Measurements from ENCODE around the gene DDX1. TPM values are rescaled to one million over a fixed set of nuclear protein-coding genes. Genes with fewer than 3 reads are reported as not detected.

Gene DDX1
- total RNA-seq, 2 donors from 2014 or later: 27.6 to 35.0 TPM

- DNase-seq (no peak), ATAC-seq (no peak)
- H3K4me1 Mint-ChIP-seq: peaks cover 3% of the 10 kb centered on the region
- H3K36me3 Mint-ChIP-seq (ENCODE audit: low read depth): no peaks in the 10 kb centered on the region
- H3K27ac Mint-ChIP-seq: no peak overlapping the region
- no peak overlapping the region for H3K4me3 Mint-ChIP-seq
- peaks cover 45% of the 10 kb centered on the region for H3K27me3 Mint-ChIP-seq
- H3K9me3 ChIP-seq (ENCODE audit: control insufficient read depth, low read length, poor library complexity, severe bottlenecking): no peaks in the 10 kb centered on the region
Measured at GRCh38 chr2:15667809-15668556, 76.3 kb downstream of the DDX1 start.

GRCh38 chr2:15668611-15669305 lies 77.1 kb downstream of the DDX1 start:
- peaks cover 53% of the 10 kb centered on the region for H3K27me3 Mint-ChIP-seq
- H3K36me3 Mint-ChIP-seq (ENCODE audit: low read depth): no peaks in the 10 kb centered on the region
- H3K27ac Mint-ChIP-seq: no peak overlapping the region
- no peaks in the 10 kb centered on the region for H3K9me3 ChIP-seq (ENCODE audit: control insufficient read depth, low read length, poor library complexity, severe bottlenecking)
- H3K4me3 Mint-ChIP-seq: no peak overlapping the region
- ATAC-seq (no peak), DNase-seq (no peak)
- peaks cover 3% of the 10 kb centered on the region for H3K4me1 Mint-ChIP-seq

- no peak overlapping the region for H3K27ac Mint-ChIP-seq
- DNase-seq: no peak
- peaks cover 55% of the 10 kb centered on the region for H3K27me3 Mint-ChIP-seq
- peaks cover 3% of the 10 kb centered on the region for H3K4me1 Mint-ChIP-seq
- no peak for ATAC-seq
- no peaks in the 10 kb centered on the region for H3K36me3 Mint-ChIP-seq (ENCODE audit: low read depth)
- no peak overlapping the region for H3K4me3 Mint-ChIP-seq
- no peaks in the 10 kb centered on the region for H3K9me3 ChIP-seq (ENCODE audit: control insufficient read depth, low read length, poor library complexity, severe bottlenecking)
Measured at GRCh38 chr2:15669375-15669910, 77.8 kb downstream of the DDX1 start.

- Mint-ChIP-seq H3K27ac (no peak overlapping the region), H3K4me3 (no peak overlapping the region), H3K36me3 (ENCODE audit: low read depth) (peaks cover 2% of the 10 kb centered on the region), H3K27me3 (peaks cover 63% of the 10 kb centered on the region), H3K4me1 (peaks cover 3% of the 10 kb centered on the region)
- DNase-seq (no peak), ATAC-seq (no peak)
- H3K9me3 ChIP-seq (ENCODE audit: control insufficient read depth, low read length, poor library complexity, severe bottlenecking): no peaks in the 10 kb centered on the region
Measured at GRCh38 chr2:15670469-15670868, 78.8 kb downstream of the DDX1 start.

DNA sequence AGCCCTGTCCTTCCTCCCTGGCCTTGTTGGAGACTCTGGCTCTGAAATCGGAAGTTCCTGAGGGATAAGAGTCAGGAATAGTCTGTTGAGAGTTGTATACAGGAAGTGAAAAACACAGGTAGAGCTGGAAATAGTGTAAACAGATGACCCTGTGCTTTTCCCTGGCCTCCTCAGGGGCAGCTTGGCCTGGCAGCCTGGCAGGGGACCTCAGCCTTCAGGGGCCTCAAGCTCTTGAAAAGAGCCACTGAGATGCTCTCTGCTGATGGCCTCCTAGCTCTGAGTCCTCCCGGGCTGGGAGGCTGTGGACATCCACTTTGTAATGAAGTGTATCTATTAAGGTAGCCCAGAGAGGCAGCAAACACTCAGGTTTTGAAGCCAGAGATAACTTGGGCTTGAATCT lies 79.3 kb downstream of the DDX1 start:
- peaks cover 2% of the 10 kb centered on the region for H3K36me3 Mint-ChIP-seq (ENCODE audit: low read depth)

GRCh38 chr2:15671409-15671808 lies 79.7 kb downstream of the DDX1 start:
- H3K9me3 ChIP-seq (ENCODE audit: control insufficient read depth, low read length, poor library complexity, severe bottlenecking): no peaks in the 10 kb centered on the region
- peaks cover 63% of the 10 kb centered on the region for H3K27me3 Mint-ChIP-seq
- peaks cover 2% of the 10 kb centered on the region for H3K36me3 Mint-ChIP-seq (ENCODE audit: low read depth)
- no peak for ATAC-seq
- no peak for DNase-seq
- H3K4me3 Mint-ChIP-seq: no peak overlapping the region
- H3K4me1 Mint-ChIP-seq: peaks cover 3% of the 10 kb centered on the region
- H3K27ac Mint-ChIP-seq: no peak overlapping the region

More for the DNA sequence above, 79.3 kb downstream of the DDX1 start:
- no peak for DNase-seq
- H3K4me1 Mint-ChIP-seq: peaks cover 3% of the 10 kb centered on the region
- no peak overlapping the region for H3K4me3 Mint-ChIP-seq
- H3K9me3 ChIP-seq (ENCODE audit: control insufficient read depth, low read length, poor library complexity, severe bottlenecking): no peaks in the 10 kb centered on the region
- ATAC-seq: no peak
- H3K27ac Mint-ChIP-seq: no peak overlapping the region
- peaks cover 67% of the 10 kb centered on the region for H3K27me3 Mint-ChIP-seq

- peaks cover 56% of the 10 kb centered on the region for H3K27me3 Mint-ChIP-seq
Measured at GRCh38 chr2:15671842-15672815, 80.5 kb downstream of the DDX1 start.

DNA sequence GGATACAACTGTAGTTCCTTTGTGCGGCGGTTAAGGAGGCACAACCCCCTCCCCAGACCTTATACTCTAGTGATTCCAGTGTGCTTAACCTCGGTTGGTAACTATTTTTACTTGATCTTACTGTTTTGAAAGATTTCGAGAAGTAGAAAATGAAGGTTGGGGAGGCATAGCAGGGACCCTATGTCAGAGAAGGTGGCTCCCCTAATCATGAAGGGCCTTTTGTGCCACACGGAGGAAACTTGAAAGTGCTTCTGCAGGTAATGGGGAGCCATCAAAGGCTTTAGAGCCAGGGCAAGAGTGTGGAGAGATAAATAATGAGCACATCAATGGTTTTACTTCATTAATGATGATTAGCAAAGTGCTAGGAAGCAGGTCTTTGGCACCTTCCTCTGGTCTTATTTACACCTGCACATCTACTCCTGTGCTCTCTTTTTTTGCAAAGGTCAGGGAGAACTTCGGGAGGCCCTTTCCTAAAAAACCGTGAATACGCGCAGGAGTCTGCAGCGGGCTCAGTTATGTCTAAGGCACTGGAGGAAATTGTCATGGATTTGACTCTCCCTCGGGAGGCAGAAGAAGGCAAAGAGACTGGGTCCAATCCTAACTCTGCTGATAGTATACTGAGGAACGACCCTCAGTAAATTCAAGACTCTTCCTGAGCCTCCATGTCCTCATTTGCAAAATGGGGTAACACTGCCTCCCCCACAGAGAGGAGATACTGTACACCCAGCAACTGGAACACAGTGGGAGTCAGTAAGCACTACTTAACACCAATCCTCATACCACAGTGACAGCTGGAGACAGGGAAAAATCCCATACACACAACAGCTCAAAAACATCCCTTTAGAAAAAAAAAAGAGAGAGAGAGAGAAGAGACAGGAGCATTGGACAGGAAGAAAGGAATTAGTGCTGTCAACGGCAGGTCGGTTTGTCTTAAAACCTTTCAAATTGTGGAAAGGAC lies 81.6 kb downstream of the DDX1 start:
- H3K9me3 ChIP-seq (ENCODE audit: control insufficient read depth, low read length, poor library complexity, severe bottlenecking): no peaks in the 10 kb centered on the region
- H3K27ac Mint-ChIP-seq: no peak overlapping the region
- DNase-seq: no peak
- no peak for ATAC-seq
- H3K36me3 Mint-ChIP-seq (ENCODE audit: low read depth): peaks cover 2% of the 10 kb centered on the region
- H3K4me3 Mint-ChIP-seq: no peak overlapping the region
- H3K27me3 Mint-ChIP-seq: peaks cover 45% of the 10 kb centered on the region
- peaks cover under 1% of the 10 kb centered on the region for H3K4me1 Mint-ChIP-seq

More at GRCh38 chr2:15671842-15672815, 80.5 kb downstream of the DDX1 start:
- DNase-seq (no peak), ATAC-seq (no peak)
- H3K36me3 Mint-ChIP-seq (ENCODE audit: low read depth): peaks cover 2% of the 10 kb centered on the region
- H3K4me1 Mint-ChIP-seq: peaks cover 3% of the 10 kb centered on the region
- no peak overlapping the region for H3K27ac Mint-ChIP-seq
- no peaks in the 10 kb centered on the region for H3K9me3 ChIP-seq (ENCODE audit: control insufficient read depth, low read length, poor library complexity, severe bottlenecking)
- H3K4me3 Mint-ChIP-seq: no peak overlapping the region

DNA sequence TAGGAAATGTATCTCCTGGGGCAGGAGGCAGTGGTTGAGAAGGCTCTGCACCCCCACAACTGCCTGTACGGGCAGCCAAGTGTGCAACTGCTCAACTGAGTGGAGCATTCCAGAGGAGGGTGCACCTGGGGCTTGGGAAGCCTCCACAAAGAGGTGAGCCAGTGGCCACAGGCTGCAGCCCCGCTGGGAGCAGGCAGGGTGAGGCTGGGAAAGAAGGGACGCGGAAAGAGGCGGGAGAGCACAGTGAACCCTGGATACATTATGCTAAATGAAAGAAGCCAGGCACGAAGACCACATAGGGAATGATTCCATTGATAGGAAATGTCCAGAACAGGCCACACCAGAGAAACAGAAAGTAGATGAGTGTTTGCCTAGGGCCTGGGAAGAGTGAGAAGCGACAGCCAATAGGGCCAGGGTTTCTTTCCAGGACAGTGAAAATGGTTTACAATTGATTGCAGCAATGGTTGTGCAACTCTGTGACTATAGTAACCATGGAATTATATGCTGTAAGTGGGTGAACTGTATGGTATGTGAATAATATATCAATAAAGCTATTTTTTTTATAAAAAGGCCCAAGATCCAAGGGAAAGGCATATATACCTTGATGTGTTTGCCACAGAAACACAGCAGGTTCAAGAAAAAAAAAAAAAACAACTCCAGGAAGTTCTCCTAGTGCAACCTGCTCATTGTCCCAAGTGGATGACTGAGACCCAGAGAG lies 82.4 kb downstream of the DDX1 start:
- H3K9me3 ChIP-seq (ENCODE audit: control insufficient read depth, low read length, poor library complexity, severe bottlenecking): no peaks in the 10 kb centered on the region
- ATAC-seq (no peak), DNase-seq (no peak)
- H3K4me3 Mint-ChIP-seq: no peak overlapping the region
- H3K36me3 Mint-ChIP-seq (ENCODE audit: low read depth): peaks cover 2% of the 10 kb centered on the region
- no peaks in the 10 kb centered on the region for H3K4me1 Mint-ChIP-seq
- no peak overlapping the region for H3K27ac Mint-ChIP-seq
- peaks cover 36% of the 10 kb centered on the region for H3K27me3 Mint-ChIP-seq

GRCh38 chr2:15674637-15675455 lies 83.2 kb downstream of the DDX1 start:
- ATAC-seq: no peak
- no peak overlapping the region for H3K27ac Mint-ChIP-seq

More at GRCh38 chr2:15674637-15675455, 83.2 kb downstream of the DDX1 start:
- Mint-ChIP-seq H3K36me3 (ENCODE audit: low read depth) (peaks cover 2% of the 10 kb centered on the region), H3K27me3 (peaks cover 32% of the 10 kb centered on the region), H3K4me3 (no peak overlapping the region), H3K4me1 (no peaks in the 10 kb centered on the region)
- no peaks in the 10 kb centered on the region for H3K9me3 ChIP-seq (ENCODE audit: control insufficient read depth, low read length, poor library complexity, severe bottlenecking)
- no peak for DNase-seq

All from T-helper 17 cell (primary cell).